Upper lobe of left lung (tissue), 4 donors: ENCODE results near the gene PADI4.

ENCODE experiments used
- CTCF ChIP-seq, 6 experiments: fragments of 450-650 bp in 4 of 6; fragments of 200-600 bp in 2 of 6; sonication (generic) in 2 of 6; IDR thresholded peaks; one replicate each; pipeline ENCODE4 v1.5.1; 2016 to 2019; ENCODE audit warnings: antibody characterized with exemption in 6 of 6
- POLR2A ChIP-seq, 4 donors: fragments of 450-650 bp; IDR thresholded peaks; one replicate each; pipeline ENCODE4 v1.5.1; 2016 to 2017; ENCODE audit warnings: antibody characterized with exemption in 4 of 4, mild to moderate bottlenecking in 2 of 4
- POLR2AphosphoS5 ChIP-seq, 2 donors: sonication (generic); formaldehyde crosslinking; IDR thresholded peaks; one replicate each; pipeline ENCODE4 v1.5.1; 2017; ENCODE audit warnings: antibody characterized with exemption in 2 of 2

- TF ChIP-seq POLR2A (IDR thresholded peaks at IDR 0.05) (no peak), CTCF (IDR thresholded peaks at IDR 0.05) (no peak), POLR2AphosphoS5 (IDR thresholded peaks at IDR 0.05) (no peak)
Observed at GRCh38 chr1:17346046-17346789, 38.2 kb downstream of the PADI4 start.
